DOHH2 (cell line): ENCODE data around the gene CAMKMT.

ENCODE experiments used
- CTCF ChIP-seq: fragments of 200-600 bp; sonication (generic); IDR thresholded peaks from one replicate; pipeline ENCODE4 v1.5.1; 2014; ENCODE audit warnings: antibody characterized with exemption, mild to moderate bottlenecking, low read depth, low read length; ENCODE audit not compliant: poor library complexity, severe bottlenecking
- EZH2phosphoT487 ChIP-seq: fragments of 200-600 bp; sonication (generic); IDR thresholded peaks from 2 replicates; pipeline ENCODE4 v1.6.1; 2017; ENCODE audit warnings: borderline replicate concordance, mild to moderate bottlenecking, antibody characterized with exemption, low read length, moderate library complexity, mixed read lengths

GRCh38 chr2:44796771-44797170 is 435.0 kb downstream of the CAMKMT start:
- no peak for TF ChIP-seq CTCF
- TF ChIP-seq EZH2phosphoT487: no peak
